ENCODE data around the gene BTBD6.

BTBD6 gene

DNA sequence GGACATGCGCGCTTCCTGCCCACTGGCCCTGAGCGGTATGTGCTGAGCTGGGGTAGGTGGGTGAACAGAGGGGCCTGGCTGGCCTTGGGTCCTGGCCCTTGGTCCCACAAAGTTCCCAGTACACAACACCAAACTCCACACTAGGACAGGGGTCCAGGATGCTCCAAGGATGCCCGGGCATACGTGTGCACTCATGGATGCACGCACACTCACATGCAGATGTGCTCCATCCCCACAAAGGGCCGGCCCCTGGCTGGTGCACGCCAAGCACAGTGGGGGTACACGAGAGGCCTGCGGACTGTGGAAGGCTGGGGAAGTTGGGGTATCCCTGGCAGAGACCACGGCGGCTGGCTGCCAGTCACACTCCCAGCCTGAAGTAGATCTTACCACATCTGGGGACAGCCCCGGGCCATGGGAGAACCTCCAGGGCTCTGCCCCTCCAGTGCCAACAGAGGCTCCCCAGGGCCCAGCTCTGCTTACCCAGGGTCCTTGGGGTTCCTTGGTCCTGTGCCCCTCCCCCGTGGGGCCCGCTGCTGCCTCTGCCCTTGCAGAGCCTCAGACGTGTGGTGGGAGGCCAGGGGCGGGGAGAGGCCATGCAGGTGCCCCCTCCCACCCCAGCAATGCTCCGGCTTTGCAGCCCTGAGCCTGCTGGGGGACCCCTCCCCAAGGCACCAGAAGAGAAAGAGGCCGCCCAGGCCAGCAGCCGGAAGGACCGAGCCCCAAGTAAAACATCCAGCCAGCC is 43.2 kb upstream of the BTBD6 start:
- TF ChIP-seq EZH2phosphoT487 (conservative IDR thresholded peaks at IDR 0.05; ENCODE audit: low read length) (no peak), CTCF (IDR thresholded peaks at IDR 0.05; ENCODE audit: insufficient read depth, low read length, poor library complexity, severe bottlenecking) (no peak)
- Histone ChIP-seq H3K4me3 (ENCODE audit: insufficient read depth, low read length, poor library complexity, severe bottlenecking) (no peak overlapping the region), H3K9me3 (ENCODE audit: insufficient read depth, low read length) (no peaks in the 10 kb centered on the region), H3K9ac (ENCODE audit: low read length) (no peak overlapping the region), H3K36me3 (ENCODE audit: low read length) (no peaks in the 10 kb centered on the region), H3K79me2 (ENCODE audit: insufficient read depth, low read length) (no peaks in the 10 kb centered on the region), H3F3A (ENCODE audit: insufficient read depth) (no peaks in the 10 kb centered on the region), H2AFZ (ENCODE audit: low read depth, low read length, severe bottlenecking) (no peak overlapping the region), H3K27me3 (ENCODE audit: low read length) (no peaks in the 10 kb centered on the region), H3K27ac (ENCODE audit: low read depth, low read length) (no peak overlapping the region), H4K20me1 (ENCODE audit: low read depth, low read length) (no peaks in the 10 kb centered on the region), H3K4me2 (ENCODE audit: low read depth, low read length, poor library complexity, severe bottlenecking) (no peak overlapping the region), H3K9me2 (replicated peaks; ENCODE audit: insufficient read depth, low read length) (no peaks in the 10 kb centered on the region)

DNA sequence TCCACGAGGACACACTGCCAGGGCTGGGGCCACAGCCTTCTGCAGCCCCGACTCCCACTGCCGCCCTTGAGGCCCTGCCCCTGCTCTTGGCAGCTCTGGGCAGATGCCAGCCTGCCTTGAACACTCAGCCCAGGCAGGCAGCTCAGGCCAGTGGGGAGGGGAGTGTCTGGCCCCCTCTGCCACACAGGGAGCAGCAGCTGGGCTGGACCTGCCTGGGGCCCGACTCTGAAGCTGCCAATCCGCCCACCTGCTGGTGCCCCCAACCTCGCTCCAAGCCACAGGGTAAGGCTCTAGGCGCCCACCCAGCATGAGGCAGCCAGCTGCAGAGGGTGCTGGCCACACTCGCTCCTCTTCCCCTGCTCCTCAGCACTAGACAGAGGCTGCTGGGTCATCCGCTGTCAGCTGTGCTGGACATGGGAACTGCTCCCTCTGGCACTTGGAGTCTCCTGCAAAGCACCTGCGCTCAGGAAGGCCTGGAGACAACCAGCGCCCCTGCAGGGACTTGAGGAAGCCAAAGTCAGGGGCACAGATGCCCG is 42.6 kb upstream of the BTBD6 start:
- Histone ChIP-seq H3K79me2 (ENCODE audit: insufficient read depth, low read length) (no peaks in the 10 kb centered on the region), H3K4me3 (ENCODE audit: insufficient read depth, low read length, poor library complexity, severe bottlenecking) (no peak overlapping the region), H3K9me2 (replicated peaks; ENCODE audit: insufficient read depth, low read length) (no peaks in the 10 kb centered on the region), H2AFZ (ENCODE audit: low read depth, low read length, severe bottlenecking) (no peak overlapping the region), H3F3A (ENCODE audit: insufficient read depth) (no peaks in the 10 kb centered on the region), H3K4me2 (ENCODE audit: low read depth, low read length, poor library complexity, severe bottlenecking) (no peak overlapping the region), H3K27me3 (ENCODE audit: low read length) (no peaks in the 10 kb centered on the region), H4K20me1 (ENCODE audit: low read depth, low read length) (no peaks in the 10 kb centered on the region), H3K27ac (ENCODE audit: low read depth, low read length) (no peak overlapping the region), H3K36me3 (ENCODE audit: low read length) (no peaks in the 10 kb centered on the region), H3K9me3 (ENCODE audit: insufficient read depth, low read length) (no peaks in the 10 kb centered on the region), H3K9ac (ENCODE audit: low read length) (no peak overlapping the region)
- TF ChIP-seq EZH2phosphoT487 (conservative IDR thresholded peaks at IDR 0.05; ENCODE audit: low read length) = no peak
- TF ChIP-seq CTCF (IDR thresholded peaks at IDR 0.05; ENCODE audit: insufficient read depth, low read length, poor library complexity, severe bottlenecking) = no peak

DNA sequence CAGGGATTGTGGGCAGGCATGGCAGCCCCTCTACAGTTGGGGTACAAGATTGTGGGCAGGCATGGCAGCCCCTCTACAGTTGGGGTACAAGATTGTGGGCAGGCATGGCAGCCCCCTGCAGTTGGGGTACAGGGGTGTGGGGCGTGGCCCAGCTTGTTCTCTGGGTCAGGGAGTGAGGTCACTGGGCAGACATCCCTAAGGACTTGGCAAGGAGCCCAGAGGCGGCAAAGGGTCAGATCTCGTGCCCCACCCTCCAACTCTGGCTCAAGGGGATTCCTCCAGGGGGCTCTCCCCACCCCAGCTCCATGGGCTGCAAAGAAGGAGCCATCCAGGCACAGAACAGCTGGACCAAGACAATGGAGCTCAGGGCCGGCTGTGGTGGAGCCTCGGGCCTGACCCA is 41.5 kb upstream of the BTBD6 start:
- H3K9me3 ChIP-seq (ENCODE audit: insufficient read depth, low read length) = no peaks in the 10 kb centered on the region
- H3K27ac ChIP-seq (ENCODE audit: low read depth, low read length) = no peak overlapping the region
- H3K4me3 ChIP-seq (ENCODE audit: insufficient read depth, low read length, poor library complexity, severe bottlenecking) = no peak overlapping the region
- H3F3A ChIP-seq (ENCODE audit: insufficient read depth) = no peaks in the 10 kb centered on the region
- no peaks in the 10 kb centered on the region for H4K20me1 ChIP-seq (ENCODE audit: low read depth, low read length)
- no peak overlapping the region for H2AFZ ChIP-seq (ENCODE audit: low read depth, low read length, severe bottlenecking)
- no peak overlapping the region for H3K4me2 ChIP-seq (ENCODE audit: low read depth, low read length, poor library complexity, severe bottlenecking)
- no peaks in the 10 kb centered on the region for H3K79me2 ChIP-seq (ENCODE audit: insufficient read depth, low read length)
- H3K9ac ChIP-seq (ENCODE audit: low read length) = no peak overlapping the region
- H3K27me3 ChIP-seq (ENCODE audit: low read length) = no peaks in the 10 kb centered on the region
- no peak for TF ChIP-seq EZH2phosphoT487 (conservative IDR thresholded peaks at IDR 0.05; ENCODE audit: low read length)
- TF ChIP-seq CTCF (IDR thresholded peaks at IDR 0.05; ENCODE audit: insufficient read depth, low read length, poor library complexity, severe bottlenecking) = no peak
- no peaks in the 10 kb centered on the region for H3K9me2 ChIP-seq (replicated peaks; ENCODE audit: insufficient read depth, low read length)
- no peaks in the 10 kb centered on the region for H3K36me3 ChIP-seq (ENCODE audit: low read length)

All from SU-DHL-6 (cell line).